ENCODE results near the gene AK5. TPM values are rescaled to one million over a fixed set of nuclear protein-coding genes. Genes with fewer than 3 reads are reported as not detected.

AK5 gene
- total RNA-seq, 1 experiment from 2014 or later: 3.8 TPM

DNA sequence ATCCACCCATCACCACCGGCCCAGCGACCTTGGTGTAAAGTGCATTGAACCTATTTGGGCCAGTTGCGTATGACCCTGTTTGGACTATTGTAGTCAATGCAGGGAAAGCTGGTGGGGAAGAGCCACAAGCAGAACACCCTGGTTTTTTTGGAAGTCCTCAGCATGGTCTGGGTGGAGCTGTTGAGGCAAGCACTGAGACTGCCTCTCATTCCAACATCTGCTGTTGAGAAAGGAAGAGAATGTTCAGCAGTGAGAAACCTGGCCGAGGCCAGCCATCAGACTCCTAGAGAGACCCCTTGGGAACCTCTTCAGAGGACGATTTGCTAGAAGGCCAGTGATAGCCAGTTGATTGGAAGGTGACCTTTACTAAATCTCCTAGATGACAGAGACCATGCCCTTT lies 217.6 kb downstream of the AK5 start:
- Histone ChIP-seq H3K4me2 (ENCODE audit: low read length) (no peak overlapping the region), H3K4me1 (ENCODE audit: insufficient read depth, low read length) (peaks cover 2% of the 10 kb centered on the region), H3K79me2 (ENCODE audit: low read length) (no peaks in the 10 kb centered on the region), H4K20me1 (ENCODE audit: low read length) (no peaks in the 10 kb centered on the region), H2AFZ (ENCODE audit: low read length) (no peak overlapping the region), H3K9ac (ENCODE audit: low read length) (no peak overlapping the region), H3K27ac (ENCODE audit: low read length) (no peak overlapping the region), H3K36me3 (ENCODE audit: low read depth, low read length) (no peaks in the 10 kb centered on the region), H3K4me3 (ENCODE audit: low read length) (no peak overlapping the region), H3K9me2 (replicated peaks; ENCODE audit: low read length) (no peaks in the 10 kb centered on the region), H3K9me3 (ENCODE audit: low read length) (no peaks in the 10 kb centered on the region), H3F3A (ENCODE audit: low read length, unreplicated experiment) (no peaks in the 10 kb centered on the region), H3K27me3 (ENCODE audit: low read length) (no peaks in the 10 kb centered on the region)
- POLR2A ChIA-PET (ENCODE audit: unreplicated experiment): no interaction called here
- ATAC-seq: no peak
- DNase-seq: no peak
- BruUV-seq (replicated peaks): no TSS peak
- no peak for TF ChIP-seq EZH2phosphoT487 (IDR thresholded peaks at IDR 0.05; ENCODE audit: borderline replicate concordance, low read length)
- no peak for TF ChIP-seq EZH2 (IDR thresholded peaks at IDR 0.05; ENCODE audit: low read length, unreplicated experiment)
- TF ChIP-seq, protein P1, sequence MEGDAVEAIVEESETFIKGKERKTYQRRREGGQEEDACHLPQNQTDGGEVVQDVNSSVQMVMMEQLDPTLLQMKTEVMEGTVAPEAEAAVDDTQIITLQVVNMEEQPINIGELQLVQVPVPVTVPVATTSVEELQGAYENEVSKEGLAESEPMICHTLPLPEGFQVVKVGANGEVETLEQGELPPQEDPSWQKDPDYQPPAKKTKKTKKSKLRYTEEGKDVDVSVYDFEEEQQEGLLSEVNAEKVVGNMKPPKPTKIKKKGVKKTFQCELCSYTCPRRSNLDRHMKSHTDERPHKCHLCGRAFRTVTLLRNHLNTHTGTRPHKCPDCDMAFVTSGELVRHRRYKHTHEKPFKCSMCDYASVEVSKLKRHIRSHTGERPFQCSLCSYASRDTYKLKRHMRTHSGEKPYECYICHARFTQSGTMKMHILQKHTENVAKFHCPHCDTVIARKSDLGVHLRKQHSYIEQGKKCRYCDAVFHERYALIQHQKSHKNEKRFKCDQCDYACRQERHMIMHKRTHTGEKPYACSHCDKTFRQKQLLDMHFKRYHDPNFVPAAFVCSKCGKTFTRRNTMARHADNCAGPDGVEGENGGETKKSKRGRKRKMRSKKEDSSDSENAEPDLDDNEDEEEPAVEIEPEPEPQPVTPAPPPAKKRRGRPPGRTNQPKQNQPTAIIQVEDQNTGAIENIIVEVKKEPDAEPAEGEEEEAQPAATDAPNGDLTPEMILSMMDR (conservative IDR thresholded peaks at IDR 0.05; ENCODE audit: low read depth, low read length): no peak
- CTCF ChIA-PET: no interaction called here
- intact Hi-C loops (cut with micrococcal nuclease): no loop called here

DNA sequence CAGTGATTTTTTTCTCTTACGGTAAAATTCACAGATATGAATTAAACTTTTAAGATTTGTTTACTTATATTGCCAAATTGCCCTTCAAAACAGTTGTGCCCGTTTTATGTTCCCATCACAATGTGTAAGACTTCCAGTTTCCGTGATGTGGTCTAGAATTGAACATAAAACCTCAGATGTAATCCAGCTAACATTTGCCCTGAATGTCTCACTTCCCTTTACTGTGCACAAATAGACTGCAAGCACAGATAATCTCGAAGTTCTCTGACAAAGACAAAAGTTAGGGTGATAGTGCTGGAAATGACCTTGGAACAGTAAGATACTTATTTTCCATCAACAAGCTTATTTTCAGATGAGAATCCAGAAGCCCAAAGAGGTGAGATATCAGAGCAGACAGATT lies 223.2 kb downstream of the AK5 start:
- peak overlapping the region; percentile 61 for H3K4me2 ChIP-seq (ENCODE audit: low read length)

DNA sequence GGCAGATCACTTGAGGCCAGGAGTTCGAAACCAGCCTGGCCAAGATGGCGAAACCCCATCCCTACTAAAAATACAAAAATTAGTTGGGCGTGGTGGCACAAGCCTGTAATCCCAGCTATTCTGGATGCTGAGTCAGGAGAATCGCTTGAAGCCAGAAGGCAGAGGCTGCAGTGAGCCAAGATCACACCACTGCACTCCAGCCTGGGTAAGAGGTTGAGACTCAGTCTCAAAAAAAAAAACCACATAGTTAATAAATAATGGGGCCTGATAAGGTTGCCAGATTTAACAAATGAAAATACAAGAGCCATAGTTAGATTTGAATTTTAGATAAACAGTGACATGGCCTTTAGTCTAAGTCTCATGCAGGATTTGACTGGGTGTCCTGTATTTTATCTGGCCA lies 225.0 kb downstream of the AK5 start:
- Histone ChIP-seq H3K9me3 (ENCODE audit: low read length) (no peaks in the 10 kb centered on the region), H2AFZ (ENCODE audit: low read length) (no peak overlapping the region), H4K20me1 (ENCODE audit: low read length) (no peaks in the 10 kb centered on the region), H3K9me2 (replicated peaks; ENCODE audit: low read length) (no peaks in the 10 kb centered on the region), H3K4me3 (ENCODE audit: low read length) (no peak overlapping the region), H3K4me1 (ENCODE audit: insufficient read depth, low read length) (peaks cover 21% of the 10 kb centered on the region), H3K4me2 (ENCODE audit: low read length) (no peak overlapping the region), H3K9ac (ENCODE audit: low read length) (no peak overlapping the region), H3K79me2 (ENCODE audit: low read length) (no peaks in the 10 kb centered on the region), H3K27me3 (ENCODE audit: low read length) (no peaks in the 10 kb centered on the region), H3K27ac (ENCODE audit: low read length) (no peak overlapping the region), H3K36me3 (ENCODE audit: low read depth, low read length) (no peaks in the 10 kb centered on the region), H3F3A (ENCODE audit: low read length, unreplicated experiment) (no peaks in the 10 kb centered on the region)
- no peak for TF ChIP-seq EZH2 (IDR thresholded peaks at IDR 0.05; ENCODE audit: low read length, unreplicated experiment)
- no peak for TF ChIP-seq EZH2phosphoT487 (IDR thresholded peaks at IDR 0.05; ENCODE audit: borderline replicate concordance, low read length)
- TF ChIP-seq, protein P1 (conservative IDR thresholded peaks at IDR 0.05; ENCODE audit: low read depth, low read length): no peak
- ChIA-PET POLR2A (ENCODE audit: unreplicated experiment) (no interaction called here), CTCF (no interaction called here)
- ATAC-seq (no peak), DNase-seq (no peak)
- intact Hi-C loops (cut with micrococcal nuclease): no loop called here
- no TSS peak for BruUV-seq (replicated peaks)

More for the DNA sequence above, 223.2 kb downstream of the AK5 start:
- no peaks in the 10 kb centered on the region for H3K9me2 ChIP-seq (replicated peaks; ENCODE audit: low read length)
- H3K4me3 ChIP-seq (ENCODE audit: low read length): no peak overlapping the region
- no peaks in the 10 kb centered on the region for H3K79me2 ChIP-seq (ENCODE audit: low read length)
- peaks cover 12% of the 10 kb centered on the region for H3K4me1 ChIP-seq (ENCODE audit: insufficient read depth, low read length)
- ATAC-seq (peak; percentile 95), DNase-seq (peak; percentile 78)
- no peaks in the 10 kb centered on the region for H4K20me1 ChIP-seq (ENCODE audit: low read length)
- H3K27ac ChIP-seq (ENCODE audit: low read length): peak overlapping the region; percentile 39
- no TSS peak for BruUV-seq (replicated peaks)
- CTCF ChIA-PET: interaction anchor here (0.5 kb wide), 1 partner anchor 236 kb away, joined by 3 read pairs; no protein-coding TSS in a partner anchor
- no peaks in the 10 kb centered on the region for H3K9me3 ChIP-seq (ENCODE audit: low read length)
- H3K36me3 ChIP-seq (ENCODE audit: low read depth, low read length): no peaks in the 10 kb centered on the region
- no peaks in the 10 kb centered on the region for H3F3A ChIP-seq (ENCODE audit: low read length, unreplicated experiment)
- TF ChIP-seq, protein P1 (conservative IDR thresholded peaks at IDR 0.05; ENCODE audit: low read depth, low read length): no peak
- no peak for TF ChIP-seq EZH2 (IDR thresholded peaks at IDR 0.05; ENCODE audit: low read length, unreplicated experiment)
- TF ChIP-seq EZH2phosphoT487 (IDR thresholded peaks at IDR 0.05; ENCODE audit: borderline replicate concordance, low read length): no peak
- intact Hi-C loops (cut with micrococcal nuclease): no loop called here
- H2AFZ ChIP-seq (ENCODE audit: low read length): peak overlapping the region; percentile 3; the same call in 1 of the 2 replicates
- POLR2A ChIA-PET (ENCODE audit: unreplicated experiment): no interaction called here
- no peak overlapping the region for H3K9ac ChIP-seq (ENCODE audit: low read length)
- H3K27me3 ChIP-seq (ENCODE audit: low read length): no peaks in the 10 kb centered on the region
